Forelimb muscle (tissue), 1 donor: Measurements from ENCODE around the gene C17orf50. TPM values are rescaled to one million over a fixed set of nuclear protein-coding genes. Genes with fewer than 3 reads are reported as not detected.

Source experiments
- DNase-seq: peaks from one replicate; pipeline ENCODE4 v3.0.0-alpha.2; 2013; ENCODE audit warnings: low read depth
- polyA plus RNA-seq: library from polyadenylated mRNA; unstranded; fragments of 120-200 nt; gene quantifications from one replicate; pipeline ENCODE4 v1.2.1, GENCODE V29; 2013; ENCODE audit not compliant: insufficient read length

The C17orf50 gene
- not detected for polyA plus RNA-seq

DNA sequence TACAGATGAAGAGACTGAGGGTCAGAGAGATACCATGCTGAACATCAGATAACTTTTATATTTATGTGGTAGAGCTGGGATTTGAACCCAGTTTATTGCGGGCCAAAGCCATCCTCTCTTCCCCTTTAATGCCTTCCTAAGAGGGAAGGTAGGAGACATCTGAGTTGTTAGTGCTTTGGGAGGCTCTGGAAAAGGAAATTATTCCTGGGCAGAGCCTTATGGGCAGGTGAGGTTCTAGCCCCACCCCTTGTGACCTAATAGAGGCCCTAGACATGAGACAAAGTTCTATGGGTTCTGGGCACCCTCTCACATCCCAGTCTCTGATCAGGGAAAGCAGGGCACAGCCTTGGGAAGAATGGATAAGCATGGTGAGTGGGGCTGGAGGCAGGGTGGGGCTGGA lies at the start of gene C17orf50:
Gene C17orf50 (plus strand): TSS at position 301 of the 400 bp plus-strand sequence. CDS start 55 bp downstream, at position 356.
- no peak for DNase-seq

DNA sequence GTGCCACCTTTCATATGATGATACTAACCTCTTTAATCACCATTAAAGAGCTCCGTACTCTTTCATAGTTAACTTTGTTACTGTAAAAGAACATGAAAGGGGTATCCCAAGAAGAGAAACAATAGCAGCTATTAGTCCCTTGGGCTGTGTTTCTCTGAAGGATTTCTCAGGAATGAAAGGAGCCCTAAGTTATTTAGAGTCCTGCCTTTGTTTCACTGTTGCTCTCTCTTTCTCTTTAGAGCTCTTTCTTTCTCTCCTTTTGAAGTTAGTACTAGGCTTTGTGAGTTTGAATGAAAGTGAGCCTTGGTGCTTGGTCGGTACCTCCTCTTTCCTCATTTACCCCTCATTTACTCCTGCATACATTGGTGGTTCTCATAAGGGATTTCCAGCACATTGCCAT lies 49.7 kb upstream of the C17orf50 start:
- DNase-seq: no peak

DNA sequence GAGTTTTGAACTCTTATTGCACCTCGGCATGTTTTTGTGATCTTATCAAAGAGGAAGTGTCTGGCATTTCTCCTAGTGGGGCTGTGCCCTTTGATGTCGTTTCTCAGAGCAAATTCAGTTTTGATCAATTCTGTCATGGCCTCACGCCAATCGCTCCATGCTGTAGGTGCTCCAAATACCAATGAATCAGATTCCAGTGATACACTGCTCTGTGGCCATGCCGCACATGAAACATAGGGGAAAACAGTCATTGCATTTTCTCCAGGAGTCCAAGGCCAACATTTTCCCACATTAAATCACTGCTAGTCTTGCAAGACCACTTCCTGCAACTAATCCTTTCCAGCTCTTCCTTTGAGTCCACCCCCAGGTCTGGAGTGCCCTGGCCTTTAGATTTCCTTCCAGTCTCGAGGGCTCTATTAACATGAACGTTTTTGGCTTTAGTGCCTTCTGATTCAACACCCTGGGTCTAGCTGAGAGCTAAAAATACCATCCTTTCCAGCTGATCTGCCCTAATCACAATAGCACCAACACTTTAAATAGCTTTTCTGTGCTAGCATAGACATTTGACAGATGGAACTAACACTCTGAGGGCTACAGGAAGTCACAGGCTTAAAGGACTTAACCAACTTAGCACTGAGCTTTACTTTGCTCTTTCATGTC lies 47.5 kb upstream of the C17orf50 start:
- DNase-seq: no peak

DNA sequence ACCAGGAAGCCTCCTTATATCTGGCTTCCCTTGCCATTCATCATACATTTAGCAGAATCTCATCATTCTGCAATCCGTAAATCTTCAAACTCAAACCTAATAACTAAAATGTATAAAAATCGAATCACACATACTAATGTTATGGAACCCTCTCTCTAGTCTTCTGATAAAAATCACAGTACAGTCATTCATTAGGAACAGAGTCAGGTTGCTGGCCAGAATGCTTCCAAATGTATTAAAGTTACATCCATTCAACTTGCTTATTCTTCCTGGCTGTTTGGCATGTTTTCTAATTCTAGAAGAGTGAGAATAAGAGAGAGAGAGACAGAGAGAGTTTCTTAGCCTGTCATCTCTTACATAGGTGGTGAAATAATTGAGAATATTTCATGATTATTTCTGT lies 45.7 kb upstream of the C17orf50 start:
- no peak for DNase-seq

DNA sequence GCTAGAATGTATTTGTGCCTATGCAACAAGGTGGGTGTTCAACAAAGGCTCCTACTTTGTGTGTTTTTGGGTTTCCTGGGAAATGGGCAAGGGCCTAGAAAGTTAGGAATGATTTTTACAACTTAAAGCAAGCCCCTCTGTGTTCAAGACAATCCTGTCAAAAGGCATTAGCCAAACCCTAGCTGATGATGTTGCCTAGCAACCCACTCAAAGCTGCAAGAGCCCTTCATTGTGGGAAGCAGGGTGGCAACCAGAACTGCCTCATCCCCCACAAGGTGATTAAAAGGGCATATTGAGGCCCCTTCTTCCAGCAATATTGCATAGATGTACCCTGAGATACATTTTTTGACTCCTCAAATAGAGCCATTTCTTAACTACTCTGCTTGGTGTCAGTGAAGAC lies 45.3 kb upstream of the C17orf50 start:
- no peak for DNase-seq

DNA sequence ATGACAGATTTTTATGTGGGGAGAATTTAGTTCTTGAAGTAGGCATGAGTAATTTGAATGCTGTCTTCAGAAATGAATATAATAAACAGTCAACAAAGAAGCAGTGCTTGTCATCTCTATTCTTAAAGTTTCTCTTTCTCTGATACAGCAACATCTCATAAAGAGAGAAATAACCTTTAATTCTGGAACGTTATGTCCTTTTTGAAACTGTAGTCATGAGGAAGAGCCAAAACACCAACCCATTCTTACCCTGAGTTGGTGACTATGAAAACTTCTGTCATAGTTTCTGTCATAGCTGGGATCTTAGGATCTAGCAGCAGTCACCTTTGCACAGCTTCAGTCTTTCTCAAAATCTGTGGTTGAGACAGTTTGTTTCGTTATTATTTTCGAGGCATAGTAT lies 44.5 kb upstream of the C17orf50 start:
- no peak for DNase-seq

DNA sequence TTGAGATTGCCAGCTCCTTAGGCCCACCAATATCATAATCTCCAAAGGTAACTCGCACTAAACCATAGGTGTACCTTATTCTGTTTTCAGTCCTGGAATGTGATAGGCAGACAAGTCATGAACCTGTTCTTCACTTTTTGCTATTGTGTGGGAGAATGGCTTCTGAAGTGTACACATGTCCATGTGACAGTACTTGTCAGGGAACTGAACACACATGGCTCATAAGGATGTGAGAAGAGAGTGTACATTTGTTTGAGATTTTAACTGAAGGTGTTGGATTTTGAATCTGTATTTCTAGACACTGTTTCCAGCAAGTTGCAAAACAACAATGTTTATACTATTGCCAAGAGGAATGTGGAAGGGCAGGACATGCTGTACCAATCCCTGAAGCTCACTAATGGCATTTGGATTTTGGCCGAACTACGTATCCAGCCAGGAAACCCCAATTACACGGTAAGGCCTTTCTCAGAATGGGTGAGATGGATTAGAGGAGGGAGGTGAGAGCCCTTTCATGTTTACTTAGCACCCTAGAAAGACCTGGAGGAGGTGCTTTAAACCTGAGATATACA lies 43.7 kb upstream of the C17orf50 start:
- no peak for DNase-seq

DNA sequence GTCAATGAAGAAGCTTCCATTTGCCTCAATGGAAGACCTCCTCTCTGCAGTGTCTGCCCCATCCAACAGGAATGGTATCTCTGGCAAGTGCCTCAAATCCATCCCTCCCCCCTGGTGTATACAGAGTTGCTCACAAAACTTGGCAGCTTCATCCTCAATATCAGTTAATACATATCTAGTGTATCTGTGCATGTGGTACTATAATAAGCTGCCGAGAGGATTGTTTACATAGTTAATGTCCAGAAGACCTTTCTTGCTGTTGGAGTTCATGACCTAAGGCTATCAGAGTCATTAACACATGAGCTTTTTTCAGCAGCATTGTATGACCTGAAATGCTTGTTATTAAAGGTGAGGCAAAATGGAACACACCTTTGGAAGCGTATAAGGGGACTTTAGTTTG lies 43.2 kb upstream of the C17orf50 start:
- no peak for DNase-seq

DNA sequence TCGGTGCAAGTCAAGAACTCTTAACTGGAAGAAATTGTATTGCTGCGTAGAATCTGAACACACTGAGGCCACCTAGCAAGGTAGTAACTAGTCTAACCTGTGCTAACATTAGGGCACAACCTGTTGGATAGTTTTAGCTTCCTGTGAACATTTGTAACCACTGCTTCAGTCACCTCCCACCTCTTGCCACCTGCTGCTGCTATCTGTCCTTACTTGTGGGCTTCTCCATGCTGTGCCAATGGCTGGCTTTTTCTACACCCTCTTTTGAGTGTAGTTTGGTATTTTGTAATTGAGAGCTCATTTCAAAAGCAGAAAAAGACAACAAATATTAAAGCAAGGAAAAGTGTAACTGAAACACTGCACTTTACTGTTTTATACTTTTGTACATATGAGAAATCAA lies 37.0 kb upstream of the C17orf50 start:
- no peak for DNase-seq

DNA sequence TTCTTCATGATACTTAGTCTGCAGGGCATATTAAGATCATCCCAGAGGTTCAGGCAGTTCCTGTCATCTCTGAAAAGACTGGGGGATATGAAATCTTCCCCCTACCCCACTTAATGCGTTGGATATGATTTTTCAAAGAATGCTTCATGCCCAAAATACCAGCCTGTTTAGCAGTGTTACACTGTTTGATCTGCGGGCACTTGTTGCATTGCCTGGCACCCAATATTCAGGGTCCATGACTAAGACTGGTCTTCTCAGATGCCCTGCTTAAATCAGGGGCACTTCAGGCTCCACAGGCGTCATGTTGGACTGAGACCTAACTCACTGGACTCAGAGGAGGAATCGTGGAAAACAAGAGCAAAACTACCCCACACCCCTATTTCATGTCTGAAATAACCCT lies 35.6 kb upstream of the C17orf50 start:
- DNase-seq: no peak

DNA sequence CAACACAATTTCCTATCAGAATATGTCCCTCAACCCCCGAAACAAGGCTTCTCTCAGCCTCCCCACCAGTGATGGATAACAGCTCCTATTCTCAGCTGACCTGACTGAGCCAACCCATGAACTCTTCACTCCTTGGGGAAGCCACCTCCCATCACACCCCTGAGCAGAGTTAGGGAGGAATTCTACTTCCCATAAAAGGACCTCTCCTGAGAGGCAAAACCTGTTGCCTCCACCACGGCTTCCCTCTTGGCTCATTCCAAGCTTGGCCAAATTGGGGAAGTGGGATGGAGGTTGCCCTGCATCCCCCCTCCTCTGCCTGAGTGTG lies 34.9 kb upstream of the C17orf50 start:
- DNase-seq: no peak

DNA sequence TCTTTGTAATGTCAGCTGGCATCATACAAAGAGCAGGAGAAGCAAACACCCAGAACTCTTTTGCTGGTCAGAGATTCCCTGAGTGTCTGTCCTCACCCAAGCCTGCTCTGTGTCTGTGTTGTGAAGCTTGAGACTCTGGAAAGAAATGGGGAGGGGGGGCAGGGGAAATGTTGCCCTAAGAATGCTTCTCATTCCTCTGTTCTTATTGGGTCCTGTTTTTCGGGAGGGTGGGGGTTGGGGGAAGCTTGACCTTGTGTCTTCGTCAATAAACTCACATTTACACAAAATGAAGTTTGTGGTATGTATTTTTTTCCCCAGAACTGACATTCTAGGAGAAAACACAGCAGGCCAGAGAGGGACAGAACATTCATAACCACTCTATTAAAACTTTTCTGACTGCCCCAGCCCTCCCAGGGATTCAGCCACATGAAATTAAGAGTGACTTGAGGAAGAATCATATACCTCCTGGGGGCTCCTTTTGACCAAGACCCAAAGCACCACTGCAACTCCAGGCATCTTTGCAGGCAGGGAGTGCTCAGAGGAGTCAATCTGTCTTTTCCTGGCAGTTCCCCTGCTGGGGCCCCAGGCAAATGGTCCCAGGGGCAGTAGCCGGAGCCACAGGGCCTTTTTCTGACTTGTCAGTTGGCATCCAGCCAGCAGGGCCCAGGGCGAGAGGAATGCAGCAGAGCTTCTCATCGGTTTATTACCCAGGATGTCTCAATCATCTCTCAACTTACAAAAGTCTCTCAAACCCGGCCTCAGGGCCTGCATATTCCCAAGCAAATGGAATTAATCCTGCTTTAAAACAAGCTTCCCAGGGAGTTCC lies 34.3 kb upstream of the C17orf50 start:
- DNase-seq: no peak

DNA sequence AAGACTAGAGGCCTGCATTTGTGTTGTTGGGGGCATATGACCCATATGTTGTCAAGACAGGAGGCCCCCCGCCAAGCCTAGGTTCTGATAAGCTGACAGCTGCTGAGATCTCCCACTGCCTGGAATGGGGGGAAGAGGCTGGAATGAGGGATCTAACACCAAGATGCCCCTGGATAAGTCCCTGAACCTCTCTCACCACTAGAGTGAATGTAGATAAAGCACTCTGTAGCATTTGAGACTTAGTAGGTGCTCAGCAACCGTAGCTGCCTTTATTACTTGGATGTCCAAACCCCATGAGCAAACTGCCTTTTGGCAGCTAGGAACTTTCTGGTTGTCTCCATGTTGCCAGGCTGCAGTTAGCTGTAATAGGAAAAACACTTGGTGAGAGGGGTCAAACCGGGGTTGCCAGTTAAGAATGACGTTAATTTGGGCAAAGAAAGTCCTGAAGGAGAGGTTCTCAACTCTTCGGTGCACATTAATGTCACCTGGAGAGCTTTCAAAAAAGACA lies 33.7 kb upstream of the C17orf50 start:
- no peak for DNase-seq

DNA sequence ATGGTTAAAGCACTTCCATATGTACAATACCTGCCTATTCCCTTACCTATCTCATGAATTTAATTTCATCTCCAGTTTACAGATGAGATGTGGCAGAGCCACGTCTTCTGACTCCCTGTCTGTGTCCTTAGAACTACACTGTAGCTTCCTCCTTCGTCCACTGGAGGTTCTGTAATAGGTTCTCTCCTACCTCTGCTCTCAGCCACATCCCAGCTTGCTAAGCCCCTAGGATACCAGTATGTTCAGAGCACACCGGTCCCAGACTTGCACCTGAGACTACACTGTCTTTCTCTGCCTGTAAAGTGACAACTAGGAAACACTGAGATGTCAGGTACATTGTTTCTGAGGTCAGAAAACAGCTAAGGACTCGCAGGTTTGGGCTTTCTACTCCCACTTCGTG lies 33.1 kb upstream of the C17orf50 start:
- no peak for DNase-seq

DNA sequence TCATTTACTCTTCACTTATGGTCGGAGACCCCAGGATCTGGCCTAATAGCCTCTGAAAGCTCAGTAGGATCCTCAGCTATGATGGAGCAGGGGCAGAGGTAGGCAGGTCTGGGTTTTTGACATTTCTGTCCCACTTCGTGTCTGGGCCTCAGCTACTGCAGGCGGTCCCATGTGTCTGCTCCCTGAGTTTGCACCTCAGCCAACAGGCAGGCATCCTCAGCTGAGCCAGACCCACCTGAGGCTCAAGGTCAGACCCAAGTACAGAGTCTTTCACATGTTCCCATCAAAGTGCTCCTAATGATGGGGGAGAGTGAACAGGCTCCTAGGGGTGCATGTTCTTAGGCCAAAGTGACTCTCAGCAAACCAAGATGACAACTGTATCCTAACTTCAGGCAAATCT lies 32.1 kb upstream of the C17orf50 start:
- DNase-seq: no peak

DNA sequence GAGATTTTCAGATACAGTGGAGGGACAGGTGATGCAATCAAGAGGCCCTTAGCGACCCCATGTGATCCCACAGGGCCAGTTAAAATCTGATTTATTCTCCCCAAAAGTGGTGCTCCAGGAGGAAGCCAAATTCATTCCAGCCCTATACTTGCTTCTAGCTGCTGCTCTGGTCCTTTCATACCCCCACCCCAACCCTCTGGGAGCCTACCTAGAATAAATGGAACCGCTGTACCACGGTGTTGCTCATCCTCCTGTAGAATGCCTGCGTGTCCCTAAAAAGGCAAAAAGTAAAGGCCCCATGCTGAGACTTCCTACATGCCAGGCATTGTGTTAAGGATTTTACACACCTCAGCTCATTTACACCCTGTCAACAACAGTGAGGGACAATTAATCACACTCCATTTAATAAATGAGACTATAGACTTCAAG lies 31.3 kb upstream of the C17orf50 start:
- no peak for DNase-seq

DNA sequence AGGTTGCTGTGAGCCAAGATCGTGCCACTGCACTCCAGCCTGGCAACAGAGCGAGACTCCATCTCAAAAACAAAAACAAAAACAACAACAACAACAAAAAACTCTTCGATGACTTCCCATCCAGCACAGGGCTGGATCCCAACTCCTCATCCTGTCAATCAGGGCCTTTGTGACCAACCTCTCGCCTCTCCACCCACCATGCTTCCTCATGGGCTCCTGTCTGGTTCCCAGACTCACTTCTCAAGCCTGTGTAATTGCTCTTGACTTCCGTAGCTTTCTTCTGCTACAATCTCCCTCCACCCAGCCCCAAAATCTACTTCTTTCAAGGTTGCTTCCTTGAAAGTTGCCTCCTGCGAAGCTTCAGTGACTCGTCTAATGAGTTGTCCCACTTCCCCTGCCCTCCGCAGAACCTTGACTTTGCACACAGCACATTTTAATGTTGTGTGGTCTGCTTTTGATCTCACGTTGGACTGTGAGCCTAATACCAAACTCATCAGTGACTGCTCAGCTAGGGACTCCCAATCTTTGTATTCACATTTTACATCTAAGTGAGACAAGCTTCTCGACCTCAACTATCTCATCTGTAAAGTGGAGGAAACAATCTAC lies 30.2 kb upstream of the C17orf50 start:
- no peak for DNase-seq

DNA sequence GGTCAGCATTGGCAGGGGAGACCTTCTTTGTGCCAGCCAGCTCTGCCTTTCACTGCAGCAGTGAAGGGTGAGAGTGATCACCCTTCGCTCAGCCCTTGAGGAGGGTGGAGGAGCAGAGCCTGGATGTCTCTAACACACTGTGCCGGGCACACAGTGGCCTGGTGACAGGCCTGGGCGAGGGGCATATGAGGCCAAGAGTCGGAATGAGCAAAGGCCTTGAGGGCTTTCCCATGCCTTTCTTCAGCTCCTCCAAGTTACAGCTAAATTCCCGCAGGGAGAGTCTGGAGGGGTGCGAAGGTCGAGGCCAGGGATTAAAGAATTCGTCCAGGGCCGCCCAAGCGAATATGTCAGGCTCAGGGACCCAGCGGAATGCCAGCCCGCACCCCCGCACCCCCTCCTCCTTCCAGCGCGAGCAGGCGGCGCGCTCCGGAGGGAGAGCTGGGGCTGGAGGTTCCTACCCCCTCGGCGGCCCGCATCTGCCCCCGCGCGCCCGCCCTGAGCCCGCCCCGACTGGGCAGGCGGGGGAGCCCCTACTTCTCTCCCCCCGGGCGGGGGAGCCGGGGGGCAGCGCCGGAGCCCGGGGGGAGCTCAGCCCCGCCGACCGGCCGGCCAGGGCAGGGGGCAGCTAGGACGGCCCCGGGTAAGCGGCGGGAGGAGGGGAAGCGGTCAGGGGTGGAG lies 29.3 kb upstream of the C17orf50 start, which contains the start of gene RASL10B:
Gene RASL10B (plus strand): TSS at position 401 of the 678 bp plus-strand sequence. CDS start 3,546 bp downstream, outside the sequence.
- no peak for DNase-seq

DNA sequence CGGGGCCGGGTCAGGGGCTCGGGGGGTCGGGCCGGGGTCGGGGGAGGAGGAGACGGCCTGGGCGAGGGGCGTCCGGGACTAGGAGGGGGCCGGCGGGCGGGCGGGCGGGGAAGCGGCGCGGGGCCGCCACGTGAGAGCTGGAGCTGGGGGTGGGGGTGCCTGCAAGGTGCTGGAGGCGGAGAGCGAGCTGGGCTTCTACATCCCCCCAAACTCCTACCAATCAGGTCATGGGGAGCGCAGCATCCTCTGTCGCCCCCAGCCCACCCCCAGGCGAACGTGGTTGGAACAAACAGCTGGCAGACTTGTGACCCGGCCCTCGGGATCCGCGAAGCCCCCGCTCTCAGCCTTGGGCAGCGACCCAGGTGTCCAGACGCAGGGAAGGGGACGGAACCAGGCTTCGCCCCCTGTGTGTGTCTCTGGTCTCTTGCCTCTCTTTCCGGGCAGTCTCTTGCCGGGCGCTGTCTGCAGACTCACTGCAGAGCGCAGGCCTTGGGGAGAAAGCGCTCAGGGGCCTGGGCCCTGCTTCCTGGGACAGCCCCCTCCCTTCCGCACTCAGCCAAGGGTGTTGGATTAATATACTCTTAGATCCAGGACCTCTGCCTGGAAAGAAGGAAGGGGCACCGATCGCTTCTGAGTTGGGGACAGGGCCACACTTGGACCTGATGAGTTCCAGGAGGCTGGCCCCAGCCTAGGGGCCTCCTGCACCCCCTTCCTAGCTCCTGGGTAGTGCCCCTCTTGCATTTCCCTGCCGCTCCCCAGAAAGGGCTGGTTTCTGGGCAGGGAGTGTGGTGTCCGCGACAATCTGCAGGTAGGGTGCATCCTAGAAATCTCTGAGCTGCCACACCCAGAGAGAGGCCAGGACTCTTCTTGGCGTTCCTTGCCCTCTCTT lies 28.5 kb upstream of the C17orf50 start:
- no peak for DNase-seq

DNA sequence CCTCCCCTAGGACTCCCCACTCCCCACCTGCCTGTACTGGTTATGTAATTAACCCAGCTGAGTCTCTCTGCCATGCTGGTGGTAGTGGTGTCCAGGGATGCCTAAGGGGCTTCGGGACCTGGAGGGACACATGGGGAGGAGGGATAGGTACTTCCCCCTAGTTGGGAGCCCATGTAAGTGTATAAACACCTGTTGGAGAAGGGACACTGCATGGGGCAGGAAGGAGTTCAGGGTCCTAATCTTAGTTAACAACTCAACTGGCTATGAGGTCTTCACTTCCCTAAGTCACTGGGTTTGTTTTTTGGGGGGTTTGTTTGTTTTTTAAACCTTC lies 27.9 kb upstream of the C17orf50 start:
- no peak for DNase-seq

DNA sequence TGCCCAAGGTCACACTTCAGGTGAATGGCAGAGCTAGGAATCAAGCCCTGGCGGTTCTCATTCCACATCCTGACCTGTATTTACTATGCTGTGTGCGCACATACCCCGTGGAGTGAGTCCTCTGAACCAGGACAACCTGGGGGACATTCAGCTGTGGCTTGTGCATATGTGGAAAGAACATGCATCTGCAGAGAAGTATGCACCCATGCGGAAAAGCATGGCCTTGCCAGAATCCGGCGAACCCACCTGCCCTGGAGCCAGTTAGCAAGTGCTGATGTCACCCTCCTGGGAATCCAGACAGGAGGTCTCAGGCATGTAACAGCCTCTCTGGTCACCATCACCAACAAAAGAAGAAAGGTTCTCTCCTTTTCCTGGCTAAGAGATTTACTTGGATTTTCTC lies 27.3 kb upstream of the C17orf50 start:
- DNase-seq: no peak
